Testis (tissue), 3 donors: ENCODE results near the gene ATOH7. TPM values are rescaled to one million over a fixed set of nuclear protein-coding genes. Genes with fewer than 3 reads are reported as not detected.
"Not testable (repeated sequence)": the region's sequence is repeated elsewhere in the genome, so short reads cannot be mapped to it uniquely, and the experiment has no call there.

Experiments
- DNase-seq: peaks from one replicate; pipeline ENCODE4 v3.0.0-alpha.2; 2019
- H3K27ac ChIP-seq, 2 donors: fragments of 200-600 bp; sonication (generic); one replicate each; pipeline ENCODE4 v1.5.1; 2019
- H3K27me3 ChIP-seq: fragments of 200-600 bp; sonication (generic); one replicate; pipeline ENCODE4 v1.5.1; 2019
- H3K36me3 ChIP-seq: fragments of 200-600 bp; sonication (generic); one replicate; pipeline ENCODE4 v1.5.1; 2017; ENCODE audit warnings: low read depth; ENCODE audit errors: missing control alignments
- H3K4me1 ChIP-seq: fragments of 200-600 bp; sonication (generic); one replicate; pipeline ENCODE4 v1.5.1; 2019
- H3K4me3 ChIP-seq, 2 donors: fragments of 200-600 bp; sonication (generic); one replicate each; pipeline ENCODE4 v1.5.1; 2017 to 2019
- H3K9me3 ChIP-seq: fragments of 200-600 bp; sonication (generic); one replicate; pipeline ENCODE4 v1.5.1; 2017
- CTCF ChIP-seq, 3 experiments: fragments of 450-650 bp in 2 of 3; fragments of 200-600 bp in 1 of 3; sonication (generic) in 1 of 3; IDR thresholded peaks; one replicate each; pipeline ENCODE4 v1.5.1; 2016 to 2019; ENCODE audit warnings: antibody characterized with exemption in 3 of 3, mild to moderate bottlenecking in 2 of 3, moderate library complexity in 1 of 3
- POLR2A ChIP-seq: fragments of 450-650 bp; IDR thresholded peaks from one replicate; pipeline ENCODE4 v1.6.1; 2017; ENCODE audit warnings: antibody characterized with exemption, mild to moderate bottlenecking, moderate library complexity
- WGBS, 2 donors: methylation state at CpG; one replicate each; pipeline ENCODE4 v1.1.5; 2018; 5-methylcytosine and 5-hydroxymethylcytosine counted together
- intact Hi-C: fragments of 100-400 bp; cut with DNase I; formaldehyde crosslinking; loops from one replicate; pipeline ENCODE4 v1.15.1; 2023; ENCODE audit warnings: low total_unique reads
- polyA plus RNA-seq: library from polyadenylated mRNA; stranded (reverse); fragments of 350-450 nt; fragmentation: Illumina TruSeq; extraction: RNeasy Lipid Tissue Mini Kit (QIAGEN cat#74804); gene quantifications from one replicate; pipeline ENCODE4 v1.2.3, GENCODE V29; 2014; ENCODE audit warnings: low read depth, low replicate concordance; ENCODE audit not compliant: insufficient read depth
- total RNA-seq, 2 donors: library from RNA; depleted of rRNA; stranded (reverse); fragments of >200 nt; gene quantifications; one replicate each; pipeline ENCODE4 v1.2.3, GENCODE V29; 2016

The ATOH7 gene
- total and polyA plus RNA-seq, 3 donors from 2014 or later, result 0.21 to 1.2 (median 0.63) TPM

- H3K9me3 ChIP-seq, result no peaks in the 10 kb centered on the region
- TF ChIP-seq POLR2A, result no peak
- no peak for TF ChIP-seq CTCF (IDR thresholded peaks at IDR 0.05)
- no peaks in the 10 kb centered on the region for H3K27me3 ChIP-seq
- intact Hi-C loops, result no loop called here
- DNase-seq, result no peak
- H3K4me3 ChIP-seq, result no peak overlapping the region
- H3K36me3 ChIP-seq, result no peaks in the 10 kb centered on the region
- 77 to 80% methylated on average over 1 of the region's 1 CpG for WGBS, 2 donors
- H3K27ac ChIP-seq, result no peak overlapping the region
- no peaks in the 10 kb centered on the region for H3K4me1 ChIP-seq
These were observed 20.2 kb downstream of the ATOH7 start for GRCh38 chr10:68211669-68212068.

- Histone ChIP-seq H3K27ac (no peak overlapping the region), H3K36me3 (no peaks in the 10 kb centered on the region), H3K27me3 (no peaks in the 10 kb centered on the region), H3K4me3 (no peak overlapping the region), H3K4me1 (no peaks in the 10 kb centered on the region), H3K9me3 (no peaks in the 10 kb centered on the region)
- DNase-seq, result peak; percentile 86
- intact Hi-C loops, result no loop called here
- 62% methylated on average over 10 of the region's 10 CpGs for WGBS, 2 donors
- TF ChIP-seq POLR2A (no peak), CTCF (IDR thresholded peaks at IDR 0.05) (peak; percentile 16 to 49 (median 33))
These were observed 23.4 kb downstream of the ATOH7 start for GRCh38 chr10:68208424-68209042.

- WGBS, 2 donors, result 40 to 55% methylated on average over 5 of the region's 5 CpGs
- no peak for DNase-seq
- no peaks in the 10 kb centered on the region for H3K4me1 ChIP-seq
- no peak overlapping the region for H3K4me3 ChIP-seq
- no peaks in the 10 kb centered on the region for H3K36me3 ChIP-seq
- H3K27me3 ChIP-seq, result no peaks in the 10 kb centered on the region
- no peak overlapping the region for H3K27ac ChIP-seq
- TF ChIP-seq CTCF (IDR thresholded peaks at IDR 0.05) (no peak), POLR2A (no peak)
- intact Hi-C loops, result no loop called here
- no peaks in the 10 kb centered on the region for H3K9me3 ChIP-seq
These were observed 29.0 kb downstream of the ATOH7 start for GRCh38 chr10:68202960-68203353.

- Histone ChIP-seq H3K36me3 (no peaks in the 10 kb centered on the region), H3K4me1 (no peaks in the 10 kb centered on the region), H3K27ac (no peak overlapping the region), H3K9me3 (no peaks in the 10 kb centered on the region), H3K27me3 (no peaks in the 10 kb centered on the region), H3K4me3 (no peak overlapping the region)
- WGBS, 2 donors, result 52% methylated on average over 3 of the region's 3 CpGs
- no peak for TF ChIP-seq CTCF (IDR thresholded peaks at IDR 0.05)
- no peak for TF ChIP-seq POLR2A
- DNase-seq, result no peak
- intact Hi-C loops, result no loop called here
These were observed 35.2 kb downstream of the ATOH7 start for GRCh38 chr10:68196701-68197100.

GRCh38 chr10:68195776-68196175 is 36.1 kb downstream of the ATOH7 start:
- H3K9me3 ChIP-seq, H3K4me1 ChIP-seq, H3K4me3 ChIP-seq, H3K36me3 ChIP-seq, H3K27ac ChIP-seq, H3K27me3 ChIP-seq, DNase-seq, intact Hi-C loops: not testable (repeated sequence)
- 79 to 96% methylated on average over 2 of the region's 2 CpGs for WGBS, 2 donors
